SK-N-SH treated with all-trans-retinoic acid at 6 μM for 48 hours (cell line): ENCODE data around the gene DENND1A.

ENCODE experiments used
- ATAC-seq: fragments of 200-7000 bp; cut with Tn5 transposase; 3 replicates; pipeline ENCODE4 v1.9.1; 2020; ENCODE audit warnings: mild to moderate bottlenecking, moderate library complexity
- ARNTL ChIP-seq: fragments of 450-650 bp; formaldehyde crosslinking; IDR thresholded peaks from 2 replicates; pipeline ENCODE4 v1.5.0; 2020; ENCODE audit warnings: low read depth, mild to moderate bottlenecking, moderate library complexity, borderline replicate concordance
- BACH2 ChIP-seq: fragments of 250-450 bp; sonication (Bioruptor Pico); IDR thresholded peaks from 2 replicates; pipeline ENCODE4 v1.9.0; 2021; ENCODE audit warnings: mild to moderate bottlenecking, borderline replicate concordance
- CSDC2 ChIP-seq: fragments of 250-450 bp; sonication (Bioruptor Pico); IDR thresholded peaks from 2 replicates; pipeline ENCODE4 v1.5.0; 2020; ENCODE audit warnings: mild to moderate bottlenecking, moderate library complexity
- ESRRG ChIP-seq: fragments of 250-450 bp; sonication (Bioruptor Pico); IDR thresholded peaks from 2 replicates; pipeline ENCODE4 v1.6.1; 2021; ENCODE audit warnings: mild to moderate bottlenecking
- GLIS3 ChIP-seq: fragments of 250-450 bp; sonication (Bioruptor Pico); IDR thresholded peaks from 2 replicates; pipeline ENCODE4 v1.5.0; 2020; ENCODE audit warnings: mild to moderate bottlenecking, moderate library complexity
- ISL1 ChIP-seq: fragments of 250-450 bp; sonication (Bioruptor Pico); IDR thresholded peaks from 2 replicates; pipeline ENCODE4 v2.1.2; 2022; ENCODE audit warnings: mild to moderate bottlenecking, moderate library complexity
- OSR1 ChIP-seq: fragments of 250-450 bp; sonication (Bioruptor Pico); IDR thresholded peaks from 2 replicates; pipeline ENCODE4 v1.8.0; 2022; ENCODE audit warnings: moderate library complexity, mild to moderate bottlenecking, inconsistent platforms
- PPARA ChIP-seq: fragments of 250-450 bp; sonication (Bioruptor Pico); IDR thresholded peaks from 2 replicates; pipeline ENCODE4 v1.5.0; 2020; ENCODE audit warnings: mild to moderate bottlenecking, borderline replicate concordance
- RARB ChIP-seq: fragments of 250-450 bp; sonication (Bioruptor Pico); IDR thresholded peaks from 2 replicates; pipeline ENCODE4 v1.8.0; 2021; ENCODE audit warnings: mild to moderate bottlenecking, moderate library complexity
- SNAI2 ChIP-seq: fragments of 250-450 bp; sonication (Bioruptor Pico); IDR thresholded peaks from 2 replicates; pipeline ENCODE4 v1.5.0; 2020; ENCODE audit warnings: mild to moderate bottlenecking, moderate library complexity
- TCF4 ChIP-seq: fragments of 250-450 bp; sonication (Bioruptor Pico); IDR thresholded peaks from 2 replicates; pipeline ENCODE4 v1.8.0; 2021; ENCODE audit warnings: mild to moderate bottlenecking, moderate library complexity, borderline replicate concordance
- TOX ChIP-seq: fragments of 250-450 bp; sonication (Bioruptor Pico); IDR thresholded peaks from 2 replicates; pipeline ENCODE4 v1.8.0; 2021; ENCODE audit warnings: mild to moderate bottlenecking, moderate library complexity, borderline replicate concordance
- ZC3H10 ChIP-seq: fragments of 250-450 bp; sonication (Bioruptor Pico); IDR thresholded peaks from 2 replicates; pipeline ENCODE4 v1.5.1; 2021; ENCODE audit warnings: mild to moderate bottlenecking, moderate library complexity
- ZFP3 ChIP-seq: fragments of 250-450 bp; sonication (Bioruptor Pico); IDR thresholded peaks from 2 replicates; pipeline ENCODE4 v1.5.0; 2020; ENCODE audit warnings: mild to moderate bottlenecking, moderate library complexity
- ZFP30 ChIP-seq: fragments of 450-650 bp; formaldehyde crosslinking; IDR thresholded peaks from 2 replicates; pipeline ENCODE4 v1.5.0; 2022; ENCODE audit warnings: mild to moderate bottlenecking, moderate library complexity
- ZNF565 ChIP-seq: fragments of 450-650 bp; formaldehyde crosslinking; conservative IDR thresholded peaks from 2 replicates; pipeline ENCODE4 v1.5.0; 2020; ENCODE audit warnings: low read depth, mild to moderate bottlenecking, moderate library complexity
- ZNF70 ChIP-seq: fragments of 450-650 bp; formaldehyde crosslinking; IDR thresholded peaks from 2 replicates; pipeline ENCODE4 v1.5.0; 2020; ENCODE audit warnings: mild to moderate bottlenecking, moderate library complexity
- ZNF8 ChIP-seq: fragments of 450-650 bp; formaldehyde crosslinking; IDR thresholded peaks from 2 replicates; pipeline ENCODE4 v1.5.0; 2020; ENCODE audit warnings: mild to moderate bottlenecking, moderate library complexity
- TF ChIP-seq, protein P1 (sequence below): fragments of 250-450 bp; sonication (Bioruptor Pico); IDR thresholded peaks from 2 replicates; pipeline ENCODE4 v1.5.1; 2021; ENCODE audit warnings: mild to moderate bottlenecking, moderate library complexity
- TF ChIP-seq, protein P2 (sequence below): fragments of 250-450 bp; sonication (Bioruptor Pico); IDR thresholded peaks from 2 replicates; pipeline ENCODE4 v1.5.1; 2020; ENCODE audit warnings: low read depth, mild to moderate bottlenecking, moderate library complexity
- TF ChIP-seq, protein P3 (sequence below): fragments of 250-450 bp; sonication (Bioruptor Pico); IDR thresholded peaks from 2 replicates; pipeline ENCODE4 v1.8.0; 2020; ENCODE audit warnings: mild to moderate bottlenecking, moderate library complexity, borderline replicate concordance

The DENND1A gene

GRCh38 chr9:123517512-123517911 lies 412.4 kb downstream of the DENND1A start:
- TF ChIP-seq ARNTL (CRISPR knock-in tag) (no peak), ZC3H10 (CRISPR knock-in tag) (no peak), BACH2 (CRISPR knock-in tag) (no peak), SNAI2 (no peak), TCF4 (CRISPR knock-in tag) (no peak), CSDC2 (CRISPR knock-in tag) (no peak), ZFP30 (no peak), ZNF70 (no peak), GLIS3 (CRISPR knock-in tag) (no peak), OSR1 (no peak), ISL1 (CRISPR knock-in tag) (no peak)
- TF ChIP-seq, protein P1, sequence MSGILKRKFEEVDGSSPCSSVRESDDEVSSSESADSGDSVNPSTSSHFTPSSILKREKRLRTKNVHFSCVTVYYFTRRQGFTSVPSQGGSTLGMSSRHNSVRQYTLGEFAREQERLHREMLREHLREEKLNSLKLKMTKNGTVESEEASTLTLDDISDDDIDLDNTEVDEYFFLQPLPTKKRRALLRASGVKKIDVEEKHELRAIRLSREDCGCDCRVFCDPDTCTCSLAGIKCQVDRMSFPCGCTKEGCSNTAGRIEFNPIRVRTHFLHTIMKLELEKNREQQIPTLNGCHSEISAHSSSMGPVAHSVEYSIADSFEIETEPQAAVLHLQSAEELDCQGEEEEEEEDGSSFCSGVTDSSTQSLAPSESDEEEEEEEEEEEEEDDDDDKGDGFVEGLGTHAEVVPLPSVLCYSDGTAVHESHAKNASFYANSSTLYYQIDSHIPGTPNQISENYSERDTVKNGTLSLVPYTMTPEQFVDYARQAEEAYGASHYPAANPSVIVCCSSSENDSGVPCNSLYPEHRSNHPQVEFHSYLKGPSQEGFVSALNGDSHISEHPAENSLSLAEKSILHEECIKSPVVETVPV = no peak
- no peak for ATAC-seq

DNA sequence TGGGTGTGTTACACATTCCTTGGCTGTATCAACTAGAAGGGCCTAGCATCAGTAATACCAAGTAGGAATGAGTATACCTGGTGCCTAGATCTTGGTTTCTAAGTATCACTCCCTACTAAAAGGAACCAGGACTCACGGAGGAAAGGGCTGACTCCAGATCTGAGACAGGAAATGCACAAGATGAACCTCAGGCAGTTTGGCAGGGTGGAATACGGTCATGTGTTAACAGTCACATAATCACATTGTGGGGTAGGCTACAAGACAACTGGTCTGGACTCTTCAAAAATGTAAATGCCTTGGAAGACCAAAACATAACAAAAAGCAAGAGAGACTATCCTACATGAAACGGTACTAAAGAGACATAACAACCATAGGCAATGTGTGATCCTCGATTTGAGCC lies 415.2 kb downstream of the DENND1A start:
- ATAC-seq = no peak
- TF ChIP-seq, protein P2, sequence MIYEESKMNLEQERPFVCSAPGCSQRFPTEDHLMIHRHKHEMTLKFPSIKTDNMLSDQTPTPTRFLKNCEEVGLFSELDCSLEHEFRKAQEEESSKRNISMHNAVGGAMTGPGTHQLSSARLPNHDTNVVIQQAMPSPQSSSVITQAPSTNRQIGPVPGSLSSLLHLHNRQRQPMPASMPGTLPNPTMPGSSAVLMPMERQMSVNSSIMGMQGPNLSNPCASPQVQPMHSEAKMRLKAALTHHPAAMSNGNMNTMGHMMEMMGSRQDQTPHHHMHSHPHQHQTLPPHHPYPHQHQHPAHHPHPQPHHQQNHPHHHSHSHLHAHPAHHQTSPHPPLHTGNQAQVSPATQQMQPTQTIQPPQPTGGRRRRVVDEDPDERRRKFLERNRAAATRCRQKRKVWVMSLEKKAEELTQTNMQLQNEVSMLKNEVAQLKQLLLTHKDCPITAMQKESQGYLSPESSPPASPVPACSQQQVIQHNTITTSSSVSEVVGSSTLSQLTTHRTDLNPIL (CRISPR knock-in tag) = no peak
- no peak for TF ChIP-seq ZNF70
- TF ChIP-seq ISL1 (CRISPR knock-in tag) = no peak
- TF ChIP-seq SNAI2 = no peak
- TF ChIP-seq ESRRG (CRISPR knock-in tag) = no peak
- no peak for TF ChIP-seq GLIS3 (CRISPR knock-in tag)
- TF ChIP-seq ZFP30 = no peak

GRCh38 chr9:123513554-123513953 lies 416.4 kb downstream of the DENND1A start:
- TF ChIP-seq, protein P2 (CRISPR knock-in tag) = no peak
- no peak for TF ChIP-seq ZC3H10 (CRISPR knock-in tag)
- no peak for TF ChIP-seq TCF4 (CRISPR knock-in tag)
- no peak for TF ChIP-seq GLIS3 (CRISPR knock-in tag)
- TF ChIP-seq, protein P3, sequence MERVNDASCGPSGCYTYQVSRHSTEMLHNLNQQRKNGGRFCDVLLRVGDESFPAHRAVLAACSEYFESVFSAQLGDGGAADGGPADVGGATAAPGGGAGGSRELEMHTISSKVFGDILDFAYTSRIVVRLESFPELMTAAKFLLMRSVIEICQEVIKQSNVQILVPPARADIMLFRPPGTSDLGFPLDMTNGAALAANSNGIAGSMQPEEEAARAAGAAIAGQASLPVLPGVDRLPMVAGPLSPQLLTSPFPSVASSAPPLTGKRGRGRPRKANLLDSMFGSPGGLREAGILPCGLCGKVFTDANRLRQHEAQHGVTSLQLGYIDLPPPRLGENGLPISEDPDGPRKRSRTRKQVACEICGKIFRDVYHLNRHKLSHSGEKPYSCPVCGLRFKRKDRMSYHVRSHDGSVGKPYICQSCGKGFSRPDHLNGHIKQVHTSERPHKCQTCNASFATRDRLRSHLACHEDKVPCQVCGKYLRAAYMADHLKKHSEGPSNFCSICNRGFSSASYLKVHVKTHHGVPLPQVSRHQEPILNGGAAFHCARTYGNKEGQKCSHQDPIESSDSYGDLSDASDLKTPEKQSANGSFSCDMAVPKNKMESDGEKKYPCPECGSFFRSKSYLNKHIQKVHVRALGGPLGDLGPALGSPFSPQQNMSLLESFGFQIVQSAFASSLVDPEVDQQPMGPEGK (CRISPR knock-in tag) = no peak
- no peak for TF ChIP-seq ZFP3 (CRISPR knock-in tag)
- no peak for TF ChIP-seq ZNF70
- TF ChIP-seq ZNF565 = no peak
- no peak for TF ChIP-seq TOX (CRISPR knock-in tag)
- TF ChIP-seq CSDC2 (CRISPR knock-in tag) = no peak
- TF ChIP-seq ISL1 (CRISPR knock-in tag) = no peak
- no peak for TF ChIP-seq OSR1
- TF ChIP-seq ZFP30 = no peak
- TF ChIP-seq, protein P1 = no peak
- TF ChIP-seq PPARA (CRISPR knock-in tag) = no peak
- no peak for ATAC-seq

GRCh38 chr9:123511326-123512277 lies 418.3 kb downstream of the DENND1A start:
- ATAC-seq = no peak
- TF ChIP-seq ZC3H10 (CRISPR knock-in tag) (no peak), SNAI2 (no peak), GLIS3 (CRISPR knock-in tag) (no peak), RARB (CRISPR knock-in tag) (no peak), ZNF565 (no peak), BACH2 (CRISPR knock-in tag) (no peak), PPARA (CRISPR knock-in tag) (no peak), ZNF8 (no peak), OSR1 (no peak), CSDC2 (CRISPR knock-in tag) (no peak)
- TF ChIP-seq, protein P3 (CRISPR knock-in tag) = no peak
- TF ChIP-seq, protein P1 = no peak
